ENCODE results near the gene ZCCHC14.

The ZCCHC14 gene

DNA sequence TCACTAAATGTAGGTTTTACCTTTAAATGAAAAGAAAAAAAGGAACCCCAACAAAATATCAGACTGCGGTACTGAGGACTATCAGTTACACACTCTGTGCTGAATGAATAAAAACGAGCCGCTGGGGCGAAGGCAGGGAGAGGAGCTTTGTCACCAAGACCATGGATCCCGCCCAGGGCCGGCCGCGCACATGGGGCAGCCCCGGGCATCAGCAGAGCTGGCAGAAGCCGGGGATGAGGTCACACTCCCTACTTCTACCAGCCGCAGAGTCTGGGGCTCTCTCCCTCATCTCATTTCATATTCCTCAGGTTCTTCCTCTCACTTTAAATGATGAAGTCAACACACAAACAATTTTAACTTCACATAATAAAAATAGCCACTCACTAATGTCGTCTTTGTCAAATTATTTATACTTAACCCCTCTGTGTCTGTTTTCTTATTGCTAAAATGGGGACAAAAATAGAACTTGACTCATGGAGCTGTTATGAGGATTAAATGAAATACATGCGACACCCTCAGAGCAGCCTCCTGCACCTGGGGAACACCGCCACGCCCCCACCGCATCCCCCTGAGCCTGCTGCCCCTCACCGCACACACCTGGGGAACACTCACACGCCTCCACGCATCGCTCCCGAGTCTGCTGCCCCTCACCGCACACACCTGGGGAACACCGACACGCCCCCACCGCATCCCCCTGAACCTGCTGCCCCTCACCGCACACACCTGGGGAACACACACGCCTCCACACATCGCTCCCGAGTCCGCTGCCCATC is 15.4 kb downstream of the ZCCHC14 start:
- peak; percentile 33 for DNase-seq (ENCODE audit: low spot score)

DNA sequence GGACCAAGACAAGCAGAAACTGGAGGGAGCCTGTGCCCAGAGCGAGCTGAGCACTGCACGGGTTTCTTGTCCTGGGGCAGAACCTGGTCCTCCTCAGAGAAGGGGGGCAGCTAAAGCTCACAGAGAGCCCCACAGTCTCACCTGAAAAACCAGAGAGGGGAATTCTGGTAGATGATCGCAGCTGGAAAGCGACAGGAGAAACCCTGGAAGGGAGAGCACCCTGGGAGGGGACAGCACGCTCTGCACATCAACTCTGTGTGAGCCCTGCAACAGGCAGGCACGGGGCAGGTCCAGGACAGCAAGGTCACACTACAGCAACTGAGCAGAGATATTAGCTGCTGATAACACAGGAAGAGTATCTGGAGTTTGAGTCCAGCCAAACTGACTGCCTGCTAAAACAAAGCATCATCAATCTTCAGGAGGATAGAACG is 18.2 kb downstream of the ZCCHC14 start:
- no peak for DNase-seq (ENCODE audit: low spot score)

DNA sequence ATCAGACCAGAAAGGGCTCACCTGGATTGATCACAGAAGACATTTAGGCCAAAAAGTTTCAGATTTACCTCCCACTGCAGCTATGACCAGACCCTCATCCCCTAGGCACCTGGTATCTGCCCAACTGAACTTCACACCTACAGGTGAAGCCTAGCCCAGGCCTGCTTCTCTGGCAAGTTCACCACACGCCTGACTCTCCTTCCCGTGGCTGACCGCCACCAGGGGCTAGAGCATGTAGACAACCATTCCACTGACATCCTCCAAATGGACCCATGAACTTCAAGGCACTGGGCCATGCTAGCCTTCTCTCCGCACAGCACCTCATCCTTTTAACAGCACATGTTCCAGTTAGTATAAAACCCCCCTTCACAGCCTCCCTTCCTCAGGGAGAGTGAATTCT is 18.8 kb downstream of the ZCCHC14 start:
- no peak for DNase-seq (ENCODE audit: low spot score)

DNA sequence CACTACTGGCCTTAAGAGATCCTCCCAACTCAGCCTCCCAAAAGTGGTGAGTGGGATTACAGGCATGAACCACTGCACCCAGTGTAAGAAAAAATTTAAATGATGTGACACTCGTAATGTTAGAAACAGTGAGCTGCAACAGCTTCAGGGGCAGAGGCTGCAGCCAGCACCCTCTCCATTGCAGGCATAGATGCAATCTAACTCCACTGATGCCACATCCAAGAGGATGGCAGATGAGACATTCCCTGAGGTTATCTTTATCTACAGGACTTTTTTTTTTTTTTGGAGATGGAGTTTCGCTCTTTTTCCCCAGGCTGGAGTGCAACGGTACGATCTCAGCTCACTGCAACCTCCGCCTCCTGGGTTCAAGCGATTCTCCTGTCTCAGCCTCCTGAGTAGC is 19.9 kb downstream of the ZCCHC14 start:
- DNase-seq (ENCODE audit: low spot score): no peak

DNA sequence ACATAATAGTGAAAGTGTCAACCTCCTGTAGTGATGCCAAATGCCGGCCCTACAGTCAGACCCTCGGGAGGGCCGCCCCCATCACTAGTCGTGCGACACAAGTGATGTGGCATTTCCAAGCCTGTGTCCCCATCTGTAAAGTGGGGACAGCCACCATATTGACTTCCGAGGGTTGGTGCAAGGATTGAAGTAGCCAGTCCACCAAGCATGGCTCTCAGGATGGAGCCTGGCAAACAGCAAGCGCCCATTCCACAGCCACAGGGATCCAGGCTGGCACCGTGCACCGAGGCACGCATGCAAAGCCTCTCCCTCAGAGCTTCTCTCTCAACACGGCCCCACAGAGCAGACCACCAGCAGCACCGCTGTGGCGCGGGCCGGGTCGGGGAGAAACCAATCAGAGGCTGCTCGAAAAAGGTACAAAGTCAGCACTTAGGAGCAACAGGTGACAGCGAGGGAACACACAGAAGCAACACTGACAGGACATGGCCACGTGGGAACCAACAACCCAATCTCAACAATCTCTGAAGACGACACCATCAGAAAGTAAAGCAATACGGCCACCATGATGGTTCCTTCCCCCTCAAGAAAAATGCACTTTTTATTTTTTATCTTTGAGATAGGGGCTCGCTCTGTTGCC is 20.6 kb downstream of the ZCCHC14 start:
- DNase-seq (ENCODE audit: low spot score): no peak

DNA sequence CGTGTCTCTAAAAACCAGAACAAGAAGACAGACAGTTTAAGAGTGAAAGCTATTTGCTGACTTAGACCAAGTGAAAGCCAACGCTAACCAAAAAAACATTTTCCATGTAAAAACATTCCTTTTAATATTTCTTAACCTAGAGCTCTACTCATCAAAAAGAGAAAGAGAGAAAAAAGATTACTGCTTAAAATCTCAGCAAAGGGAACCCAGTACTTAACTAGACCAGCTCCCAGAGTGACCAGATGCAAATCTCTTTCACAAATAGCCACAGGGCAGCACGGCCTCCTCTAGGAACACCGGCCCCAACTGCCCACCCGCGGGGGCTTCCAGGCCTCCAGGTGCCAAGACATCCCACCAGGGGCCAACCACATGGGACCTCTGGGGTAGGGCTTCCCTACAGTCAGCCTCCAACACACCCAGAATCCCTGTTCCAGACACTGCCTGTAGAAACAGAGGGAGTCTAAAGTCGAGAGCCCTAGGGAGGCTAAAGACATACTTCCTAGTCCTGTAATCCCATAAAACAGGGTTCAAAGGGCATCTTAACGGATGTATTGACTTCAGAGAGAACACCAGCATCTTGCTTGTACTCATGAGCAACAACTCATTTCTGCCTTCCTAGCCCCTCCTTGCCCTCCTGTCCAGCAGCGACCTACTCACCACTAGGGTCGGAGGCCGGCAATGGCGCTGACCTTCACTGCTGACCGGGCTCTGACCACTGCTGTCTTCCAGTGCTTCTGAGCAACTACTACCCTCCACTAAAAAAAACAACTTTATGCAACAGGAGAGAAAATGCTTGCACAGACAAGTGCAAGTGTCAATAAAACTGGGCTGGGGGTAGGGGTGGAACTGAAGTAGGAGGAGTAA is 21.3 kb downstream of the ZCCHC14 start:
- no peak for DNase-seq (ENCODE audit: low spot score)

DNA sequence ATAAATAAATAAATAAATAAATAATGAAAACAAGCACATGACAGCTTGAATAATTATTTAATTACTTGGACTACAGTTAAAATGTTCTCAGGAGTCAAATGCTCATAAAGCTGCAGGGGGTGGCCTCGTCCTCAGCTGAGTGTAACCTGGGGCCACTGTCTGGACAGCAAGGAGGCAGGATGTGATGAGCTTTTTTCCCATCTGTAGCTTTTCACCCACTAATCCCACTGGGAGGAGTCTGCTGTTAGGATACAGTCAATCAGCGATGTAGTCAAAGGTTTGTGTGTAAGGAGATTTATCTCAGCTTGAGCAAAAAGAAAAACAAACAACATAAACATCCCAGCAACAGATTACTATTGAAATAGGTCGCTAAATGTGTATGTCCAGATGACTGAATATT is 22.5 kb downstream of the ZCCHC14 start:
- no peak for DNase-seq (ENCODE audit: low spot score)

DNA sequence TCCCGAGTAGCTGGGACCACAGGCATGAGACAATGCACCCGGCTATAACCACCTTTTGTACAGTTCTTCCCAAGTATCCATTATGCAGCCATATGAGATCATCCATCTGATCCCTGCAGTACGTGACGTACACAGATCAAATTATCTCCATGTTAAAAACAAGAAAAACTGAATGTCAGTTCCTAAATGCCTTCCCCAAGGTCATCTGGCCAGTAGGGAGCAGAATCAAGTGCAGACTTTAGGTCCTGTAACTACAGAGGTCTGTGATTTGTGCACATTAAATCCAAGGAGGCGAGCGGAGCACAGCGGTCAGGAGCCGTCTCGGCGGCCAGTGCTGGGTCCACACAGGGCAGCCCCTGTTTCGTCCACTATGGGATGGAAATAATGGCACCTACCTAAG is 23.7 kb downstream of the ZCCHC14 start:
- DNase-seq (ENCODE audit: low spot score): no peak

DNA sequence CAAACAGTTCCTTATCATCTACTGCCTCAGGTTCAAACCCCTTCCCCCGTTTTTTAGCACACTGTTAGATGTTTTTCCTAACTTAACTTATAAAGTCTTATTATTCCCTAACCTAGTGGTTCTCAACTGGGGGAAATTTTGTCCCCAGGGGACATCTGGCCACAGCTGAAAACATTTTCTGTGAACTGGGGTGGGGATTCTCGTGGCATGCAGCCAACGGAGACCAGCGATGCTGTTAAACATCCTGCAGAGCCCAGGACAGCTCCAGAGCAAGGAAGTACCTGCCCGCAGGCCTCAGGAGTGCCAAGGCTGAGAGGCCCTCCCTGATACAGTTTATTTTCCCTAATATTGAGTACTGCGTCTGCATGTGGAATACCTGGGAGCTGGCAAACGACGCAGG is 24.3 kb downstream of the ZCCHC14 start:
- DNase-seq (ENCODE audit: low spot score): no peak

DNA sequence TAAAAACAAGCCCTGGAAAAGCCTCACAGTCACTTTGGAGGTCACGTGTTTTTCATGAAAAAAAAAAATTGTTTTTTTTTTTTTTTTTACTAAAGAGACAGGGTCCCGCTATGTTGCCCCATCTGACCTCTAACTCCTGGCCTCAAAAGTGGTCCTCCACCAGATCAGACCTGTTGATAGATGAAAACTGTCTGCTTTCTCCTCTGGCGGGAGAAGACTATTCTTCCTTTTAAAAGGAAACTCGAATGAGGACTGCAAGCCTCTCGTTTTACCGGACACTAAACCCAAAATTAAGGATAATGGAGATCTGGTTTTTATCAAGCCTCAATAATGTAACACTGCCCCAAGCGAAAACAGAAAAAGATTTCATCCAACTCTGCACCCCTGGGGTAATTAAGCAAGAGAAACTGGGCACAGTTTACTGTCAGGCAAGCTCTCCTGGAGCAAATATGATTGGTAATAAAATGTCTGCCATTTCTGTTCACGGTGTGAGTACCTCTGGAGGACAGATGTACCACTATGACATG is 25.8 kb downstream of the ZCCHC14 start:
- DNase-seq (ENCODE audit: low spot score): no peak

DNA sequence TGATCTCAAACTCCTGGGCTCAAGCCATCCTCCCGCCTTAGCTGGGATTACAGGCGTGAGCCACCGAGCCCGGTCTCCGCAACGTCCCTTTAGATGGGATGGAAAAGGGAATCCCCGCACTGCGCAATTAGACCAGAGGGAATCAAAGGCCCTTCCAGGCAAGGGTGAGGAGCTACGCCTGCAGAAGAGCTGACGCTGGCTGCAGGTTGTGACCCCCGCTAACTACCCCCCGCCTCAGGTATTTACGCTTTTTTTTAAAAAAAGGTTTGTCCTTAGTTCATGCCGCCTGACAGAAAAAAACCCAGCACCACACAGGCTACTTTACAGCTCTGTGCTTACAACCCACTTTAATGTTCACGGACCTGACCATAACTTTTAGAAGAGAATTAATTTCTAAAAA is 26.9 kb downstream of the ZCCHC14 start:
- no peak for DNase-seq (ENCODE audit: low spot score)

DNA sequence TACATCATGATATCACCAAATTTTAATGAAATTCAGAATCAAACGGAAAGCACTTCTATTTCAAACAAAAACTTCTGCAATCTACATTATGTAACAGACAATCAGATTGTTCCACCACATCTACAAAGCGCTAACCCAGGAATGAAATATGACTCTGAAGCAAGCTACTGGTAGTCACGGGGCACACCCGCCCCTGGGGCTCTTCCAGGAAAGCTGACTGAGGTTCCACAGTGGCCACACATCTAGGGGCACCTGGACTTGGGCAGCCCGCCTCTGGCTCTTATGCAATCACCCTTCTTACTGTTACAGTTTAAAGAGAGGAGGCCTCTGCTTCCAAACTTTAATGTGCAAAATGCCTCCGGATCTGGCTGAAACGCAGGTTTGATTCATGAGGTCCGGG is 27.5 kb downstream of the ZCCHC14 start:
- no peak for DNase-seq (ENCODE audit: low spot score)

DNA sequence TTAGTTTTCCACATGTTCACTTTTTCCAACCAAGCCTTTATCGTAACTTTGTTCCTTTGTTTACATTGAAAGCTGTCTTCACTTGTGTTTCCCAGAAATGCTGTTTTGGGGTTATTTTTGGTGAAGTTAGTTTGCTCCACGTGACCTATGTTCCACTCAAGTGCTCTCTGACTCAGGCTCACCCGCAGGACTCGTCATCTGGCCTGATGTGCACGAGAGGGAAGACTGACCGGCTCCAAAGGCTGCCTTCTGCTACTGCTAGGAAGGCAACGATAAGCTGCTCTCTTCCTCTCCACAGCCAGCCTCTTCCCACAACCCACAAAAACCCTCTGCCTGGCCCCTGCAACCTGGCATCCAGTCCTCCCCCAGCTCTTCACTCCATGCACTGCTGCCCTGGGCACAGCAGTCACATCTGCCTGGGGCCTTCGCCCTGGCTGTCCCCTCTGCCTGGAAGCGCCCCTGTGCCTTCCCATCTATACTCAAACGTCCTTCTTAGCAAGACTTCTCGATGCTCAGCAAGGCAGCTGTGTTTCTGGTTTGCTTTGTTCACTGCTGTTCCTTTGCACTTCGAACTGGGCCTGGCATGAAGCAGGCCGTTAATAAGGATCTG is 28.0 kb downstream of the ZCCHC14 start:
- DNase-seq (ENCODE audit: low spot score): peak; percentile 46

DNA sequence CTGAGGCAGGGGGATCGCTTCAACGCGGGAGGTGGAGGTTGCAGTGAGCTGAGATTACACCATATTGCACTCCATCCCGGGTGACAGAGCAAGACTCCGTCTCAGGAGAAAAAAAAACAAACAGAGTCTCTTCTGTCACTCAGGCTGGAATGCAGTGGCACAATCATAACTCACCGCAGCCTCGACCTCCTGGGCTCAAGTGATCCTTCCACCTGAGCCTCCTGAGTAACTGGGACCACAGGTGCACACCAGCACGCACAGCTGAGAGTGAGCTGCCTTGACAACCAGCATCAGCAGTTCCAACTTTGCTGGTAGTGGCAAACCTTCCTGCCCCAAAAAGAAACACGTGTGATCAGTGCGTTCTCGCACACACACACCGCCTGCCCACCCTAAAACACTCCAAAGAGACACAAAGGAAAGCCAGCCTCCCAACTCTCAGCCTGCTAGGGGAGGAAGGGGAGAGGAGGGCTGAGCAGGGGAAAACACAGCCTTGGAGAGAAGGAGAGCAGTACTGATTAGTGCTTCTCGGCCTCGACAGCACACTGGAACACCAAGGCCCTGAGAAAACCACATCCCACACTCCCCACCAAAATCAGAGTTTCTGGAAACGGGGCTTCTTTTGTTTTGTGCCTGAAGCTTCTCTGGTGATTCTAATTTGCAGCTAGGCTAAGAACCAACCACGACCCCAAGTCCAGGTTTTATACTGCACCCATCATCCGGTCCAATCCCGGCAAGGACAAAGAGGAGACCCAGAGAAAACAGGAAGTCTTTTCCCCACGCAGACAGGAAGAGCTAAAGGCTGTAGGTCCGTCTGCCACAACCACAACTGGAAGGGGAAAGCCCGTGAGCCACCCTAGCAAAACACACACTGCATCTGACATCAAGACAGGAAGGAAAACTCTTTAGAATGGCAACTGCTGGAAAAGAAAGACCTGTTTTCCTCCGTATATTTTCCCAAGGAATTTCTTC is 28.8 kb downstream of the ZCCHC14 start:
- peak; percentile 42 for DNase-seq (ENCODE audit: low spot score)

DNA sequence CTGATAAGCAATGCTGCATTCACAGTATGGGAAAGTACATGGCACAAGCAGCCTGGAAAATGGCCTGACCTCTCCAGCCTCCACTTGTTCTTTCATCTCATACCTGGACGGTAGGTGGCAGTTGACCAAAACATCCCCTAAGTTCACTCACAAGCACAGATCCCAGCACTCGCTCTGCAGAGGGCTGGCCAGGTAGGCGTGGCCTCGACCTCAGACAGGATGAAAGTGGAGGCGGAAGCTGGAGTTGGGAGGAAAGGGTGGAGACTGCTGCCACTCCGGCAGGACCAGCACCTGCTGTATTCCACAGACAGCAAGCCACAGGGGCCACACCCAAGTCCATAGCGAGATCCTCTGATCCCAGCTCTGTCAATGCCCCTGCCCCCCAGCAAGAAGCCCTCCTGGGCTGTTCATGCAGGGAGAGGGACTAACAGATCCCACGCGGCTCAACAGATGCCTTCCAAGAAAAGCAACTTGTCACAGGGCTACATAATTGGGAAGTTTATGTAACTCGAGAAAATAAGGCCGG is 31.3 kb downstream of the ZCCHC14 start:
- peak; percentile 38 for DNase-seq (ENCODE audit: low spot score)

DNA sequence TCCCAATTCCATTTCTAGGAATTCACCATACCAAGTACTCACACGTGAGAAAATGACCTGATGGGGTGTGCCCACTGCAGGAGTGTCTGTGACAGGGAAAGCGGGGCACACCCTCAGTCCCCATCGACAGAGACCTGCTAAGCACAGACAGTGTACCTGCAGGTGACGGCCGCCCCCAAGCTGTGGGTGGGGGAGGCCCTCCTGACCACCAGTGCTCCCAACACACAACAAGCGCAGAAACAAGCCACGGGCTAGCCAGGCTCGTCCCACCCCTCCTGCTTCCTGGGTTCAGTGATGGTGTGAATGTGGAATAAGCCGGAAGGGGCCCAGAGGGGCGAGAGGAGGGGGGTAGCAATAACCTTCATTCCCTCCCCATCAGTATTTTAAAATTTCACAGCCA is 31.9 kb downstream of the ZCCHC14 start:
- no peak for DNase-seq (ENCODE audit: low spot score)

DNA sequence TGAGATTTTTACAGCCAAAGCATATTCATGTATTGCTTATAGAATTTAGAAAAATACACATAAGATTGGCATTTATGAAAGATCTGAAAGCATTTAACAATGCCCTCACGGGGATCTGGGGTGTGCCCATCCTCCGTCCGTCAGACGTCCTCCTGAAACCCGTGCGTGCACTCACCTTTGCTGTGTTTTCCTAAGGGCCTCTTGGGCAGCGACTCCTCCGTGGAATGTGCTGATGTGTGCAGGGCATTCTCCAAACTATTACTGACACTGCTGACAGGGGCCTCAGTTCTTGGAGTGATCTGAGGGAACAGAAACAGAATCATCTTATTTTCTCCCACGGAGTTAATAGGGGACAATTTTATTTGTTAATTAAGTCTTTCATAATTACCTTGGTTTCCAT is 33.0 kb downstream of the ZCCHC14 start:
- no peak for DNase-seq (ENCODE audit: low spot score)

DNA sequence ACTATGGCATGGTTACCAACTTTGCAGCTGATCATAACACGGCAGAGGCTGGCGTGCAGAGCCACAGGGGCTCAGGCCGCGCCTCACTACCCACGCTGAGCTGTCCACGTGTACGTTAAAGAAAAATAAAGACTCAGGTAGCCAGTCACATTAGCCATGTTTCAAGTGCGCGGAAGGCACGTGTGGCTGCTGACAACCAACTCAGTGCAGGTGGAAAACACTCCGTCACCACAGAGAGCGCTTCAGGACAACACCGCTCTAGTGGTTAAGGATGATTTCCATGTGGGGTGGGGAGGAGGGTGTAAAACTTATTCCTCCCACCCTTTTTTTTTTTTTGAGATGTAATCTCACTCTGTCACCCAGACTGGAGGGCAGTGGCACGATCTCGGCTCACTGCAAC is 33.8 kb downstream of the ZCCHC14 start:
- DNase-seq (ENCODE audit: low spot score): no peak

DNA sequence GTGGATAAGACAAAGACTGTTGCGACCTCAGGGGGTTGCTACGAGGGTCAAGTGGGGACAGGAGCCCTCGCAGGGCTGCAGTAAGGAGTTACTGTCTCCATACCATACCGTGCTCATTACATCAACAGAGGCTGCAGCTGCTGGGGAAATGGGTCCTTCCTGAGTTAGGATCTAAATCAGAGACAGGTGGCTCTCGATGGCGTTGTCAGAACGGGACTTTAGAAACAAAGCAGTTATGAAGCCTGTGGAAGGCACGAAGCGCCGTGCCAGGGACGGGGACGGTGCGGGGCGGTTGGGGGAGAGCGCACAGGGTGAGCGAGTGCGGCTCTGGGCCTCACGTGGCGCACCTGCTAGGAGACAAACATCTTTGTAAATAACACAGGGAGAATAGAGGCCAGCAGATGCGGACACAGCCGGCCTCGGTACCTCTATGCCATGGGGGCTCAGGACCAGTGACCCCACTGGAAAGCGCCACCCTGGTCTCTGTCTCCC is 34.4 kb downstream of the ZCCHC14 start:
- no peak for DNase-seq (ENCODE audit: low spot score)

DNA sequence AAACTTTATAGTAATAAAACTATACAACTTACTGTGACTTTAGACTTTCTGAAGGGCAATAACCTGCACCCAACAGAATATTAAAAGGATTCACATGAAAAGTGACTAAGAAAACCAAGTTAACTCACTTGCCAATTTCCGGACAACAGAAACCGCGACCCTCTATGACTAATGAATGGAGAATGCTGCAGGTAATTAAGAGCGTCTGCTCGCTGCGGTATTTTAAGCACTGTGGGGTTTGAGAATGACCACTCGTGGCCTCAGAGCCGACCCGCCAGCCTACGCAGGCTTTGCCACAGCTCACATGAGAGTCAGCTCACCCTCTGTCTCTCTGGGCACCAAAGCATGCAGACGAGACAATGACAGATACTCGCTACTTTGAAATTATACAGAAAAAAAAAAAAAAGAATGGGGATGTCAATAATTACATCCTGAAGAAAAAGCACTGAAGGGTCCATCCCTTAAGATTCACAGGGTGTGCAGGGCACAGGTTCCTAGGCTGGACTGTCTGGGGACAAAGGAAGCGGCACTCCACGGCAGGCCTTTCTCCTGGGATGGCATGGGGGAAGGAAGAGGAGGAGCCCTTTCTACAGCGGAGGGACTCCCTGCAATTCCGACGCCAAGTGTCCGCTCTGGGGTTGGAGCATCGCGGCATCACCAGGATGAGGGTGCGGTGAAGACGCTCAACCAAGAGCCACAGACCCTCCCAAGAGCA is 35.0 kb downstream of the ZCCHC14 start:
- DNase-seq (ENCODE audit: low spot score): no peak
